GM21528 (cell line): ENCODE measurements around the gene CHMP1A.
"Not testable (repeated sequence)": the region's sequence is repeated elsewhere in the genome, so short reads cannot be mapped to it uniquely, and the experiment has no call there.

Source experiments
- ATAC-seq: cut with Tn5 transposase; IDR thresholded peaks from one replicate; pipeline ENCODE4 v1.9.1; 2021; ENCODE audit warnings: mild to moderate bottlenecking, moderate library complexity; ENCODE audit not compliant: unreplicated experiment, low FRiP score

CHMP1A gene

DNA sequence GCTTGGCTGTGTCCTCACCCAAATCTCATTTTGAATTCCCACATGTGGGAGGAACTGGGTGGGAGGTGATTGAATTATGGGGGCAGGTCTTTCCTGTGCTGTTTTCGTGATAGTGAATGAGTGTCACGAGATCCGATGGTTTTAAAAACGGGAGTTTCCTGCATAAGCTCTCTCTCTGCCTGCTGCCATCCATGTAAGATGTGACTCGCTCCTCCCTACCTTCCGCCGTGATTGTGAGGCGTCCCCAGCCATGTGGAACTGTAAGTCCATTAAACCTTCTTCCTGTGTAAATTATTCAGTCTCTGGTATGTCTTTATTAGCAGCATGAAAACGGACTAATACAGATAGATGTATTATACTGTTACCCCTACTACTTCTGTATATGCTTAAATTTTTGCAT, 3.7 kb upstream of the CHMP1A start:
- no peak for ATAC-seq

DNA sequence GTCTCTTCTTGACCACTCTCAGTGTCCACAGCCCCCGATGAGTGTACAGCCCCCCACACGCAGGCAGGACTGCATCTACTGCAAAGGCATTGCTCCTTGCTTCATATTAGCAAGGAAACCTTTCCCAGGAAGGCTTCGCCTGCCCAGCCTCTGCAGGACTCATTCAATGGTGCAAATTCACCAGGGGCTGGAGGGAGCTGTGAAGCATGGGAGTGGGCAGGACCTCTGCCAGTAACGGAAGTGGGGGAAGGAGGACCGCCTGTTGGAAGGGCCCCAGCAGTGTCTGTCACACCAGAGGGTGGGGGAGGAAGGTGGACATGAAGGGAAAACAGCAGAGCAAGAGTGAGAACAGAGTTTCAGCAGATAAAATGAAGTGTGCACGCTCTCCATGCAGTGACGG, 2.6 kb upstream of the CHMP1A start:
- no peak for ATAC-seq

DNA sequence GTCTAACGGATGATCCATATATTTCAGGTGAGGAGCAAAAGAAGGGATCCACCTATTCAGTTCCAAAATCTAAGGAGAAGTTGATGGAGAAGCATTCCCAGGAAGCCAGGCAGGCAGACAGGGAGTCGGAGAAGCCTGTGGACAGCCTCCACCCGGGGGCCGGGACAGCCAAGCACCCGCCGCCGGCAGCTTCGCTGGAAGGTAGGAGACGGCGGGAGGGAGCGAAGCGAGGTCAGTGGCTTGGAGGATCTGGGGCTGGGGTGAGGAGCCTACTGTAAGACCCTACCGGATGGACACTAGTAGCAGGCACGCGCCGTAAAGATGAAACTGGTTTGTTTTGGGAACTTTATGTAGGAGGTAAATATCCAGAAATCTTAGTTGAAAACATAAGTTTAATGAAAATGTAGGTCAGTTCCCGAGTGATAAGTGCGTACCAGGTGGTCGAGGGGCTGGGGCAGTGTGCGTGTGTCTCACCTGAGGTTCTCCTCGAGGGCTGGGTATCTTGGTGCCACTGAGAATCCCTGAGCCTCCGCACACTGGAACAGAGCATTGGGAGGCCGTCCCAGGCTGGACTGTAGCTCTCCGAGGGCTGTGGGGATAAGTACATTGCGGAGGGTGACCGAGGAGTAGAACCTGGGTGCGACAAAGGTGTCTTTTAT, 842 bp upstream of the CHMP1A start:
- no peak for ATAC-seq

DNA sequence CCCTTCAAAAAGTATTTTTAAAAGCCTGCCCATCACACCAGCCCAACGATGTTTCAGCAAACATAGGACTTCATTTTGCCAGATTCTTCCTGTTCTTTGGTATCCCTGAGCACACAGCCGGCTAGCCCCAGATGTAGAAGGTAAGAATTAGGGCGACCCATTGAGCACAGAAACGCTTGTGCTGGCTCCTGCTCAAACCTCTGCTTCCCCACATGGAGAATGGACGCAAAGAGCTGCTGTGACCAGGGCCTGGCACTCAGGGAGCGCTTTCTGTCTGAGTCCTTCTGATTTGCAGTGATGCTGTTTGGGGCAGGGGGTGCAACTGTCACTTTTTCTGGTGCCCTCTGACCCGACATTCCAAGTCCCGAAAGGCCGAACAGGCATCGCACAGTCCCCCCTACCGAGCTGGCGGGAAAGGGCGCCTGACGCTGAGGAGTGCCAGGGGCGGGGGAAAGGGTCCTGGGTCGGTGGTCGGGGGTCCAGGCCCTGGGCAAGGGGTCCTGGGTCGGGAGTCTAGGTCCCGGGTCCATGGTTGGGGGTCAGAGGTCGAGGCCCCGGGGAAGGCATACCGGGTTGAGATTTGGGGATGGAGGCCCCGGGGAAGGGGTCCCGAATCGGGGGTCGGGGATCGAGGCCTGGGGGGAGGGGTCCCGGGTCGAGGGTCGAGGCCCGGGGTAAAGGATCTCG, 930 bp downstream of the CHMP1A start:
- ATAC-seq: no peak

DNA sequence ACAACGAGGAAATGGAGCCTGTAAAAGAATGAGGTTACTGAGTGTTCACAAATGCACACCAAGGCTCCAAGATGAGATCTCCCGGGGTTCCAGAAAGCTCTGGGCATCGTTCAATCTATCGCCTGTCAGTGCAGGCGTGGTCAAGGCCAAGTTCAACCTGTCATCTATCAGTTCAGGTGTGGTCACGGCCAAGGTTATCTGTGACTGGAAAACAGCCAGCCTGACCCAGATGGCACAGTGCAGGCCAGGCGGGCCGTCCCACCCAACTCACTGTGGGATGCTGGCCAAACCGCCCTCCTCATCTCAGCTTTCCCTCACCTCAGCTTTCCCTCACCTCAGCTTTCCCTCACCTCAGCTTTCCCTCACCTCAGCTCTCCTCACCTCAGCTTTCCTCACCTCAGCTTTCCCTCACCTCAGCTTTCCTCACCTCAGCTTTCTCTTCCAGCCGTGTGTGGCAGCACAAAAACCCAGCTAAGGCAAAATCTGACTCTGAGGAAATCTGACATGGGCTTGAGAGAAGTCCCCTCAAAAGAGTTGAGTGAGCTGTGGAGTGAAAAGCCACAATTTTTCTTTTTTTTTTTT, 2.4 kb downstream of the CHMP1A start:
- no peak for ATAC-seq

DNA sequence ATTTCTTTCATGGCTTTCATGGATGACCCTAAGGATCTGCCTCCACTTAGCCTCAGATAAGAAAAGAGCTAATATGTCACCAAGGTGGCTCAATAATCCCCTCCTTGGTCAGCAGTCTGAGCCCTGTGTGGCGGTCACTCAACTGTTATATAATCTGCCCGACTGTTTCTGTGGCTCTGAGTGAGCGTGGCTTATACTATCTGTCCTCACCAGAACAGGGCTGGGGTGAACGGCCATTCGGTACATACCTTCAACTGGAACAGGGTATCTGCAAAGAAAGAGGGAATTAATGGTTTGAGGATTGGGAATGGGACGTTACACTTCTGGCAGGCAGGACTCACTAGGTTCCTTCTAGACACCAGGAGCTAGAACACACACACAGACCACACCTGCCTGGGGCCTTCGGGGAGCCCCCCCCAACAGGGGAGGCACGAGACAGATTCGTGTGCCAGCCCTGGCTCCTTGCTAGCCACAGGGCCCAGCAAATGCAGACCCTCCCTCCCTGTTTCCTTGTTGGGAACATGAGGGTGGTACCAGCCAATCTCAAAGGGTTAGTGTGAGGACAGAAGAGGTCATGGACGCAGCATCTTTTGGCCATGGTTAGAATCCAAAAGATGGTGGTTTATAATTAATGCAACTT, 3.7 kb downstream of the CHMP1A start:
- ATAC-seq: no peak

DNA sequence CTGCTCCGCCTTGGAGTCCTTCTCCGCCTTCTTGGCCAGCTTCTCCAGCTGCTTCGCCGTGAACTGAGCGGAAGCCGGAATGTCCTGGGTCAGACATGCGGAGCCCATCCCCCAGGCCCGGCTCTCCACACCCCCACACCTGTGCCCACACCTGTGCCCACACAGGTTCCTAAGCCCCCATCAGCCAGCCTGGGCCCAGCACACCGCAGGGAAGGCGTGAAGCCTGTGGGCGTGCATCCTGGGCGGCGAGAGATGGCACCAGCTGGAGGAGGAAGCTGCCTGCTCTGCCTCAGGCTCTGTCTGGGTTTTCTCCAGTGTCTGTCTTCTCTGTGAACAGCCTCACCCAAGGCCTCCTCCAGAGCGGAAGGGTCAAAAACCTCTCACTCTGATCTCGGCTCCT, 5.9 kb downstream of the CHMP1A start:
- no peak for ATAC-seq

DNA sequence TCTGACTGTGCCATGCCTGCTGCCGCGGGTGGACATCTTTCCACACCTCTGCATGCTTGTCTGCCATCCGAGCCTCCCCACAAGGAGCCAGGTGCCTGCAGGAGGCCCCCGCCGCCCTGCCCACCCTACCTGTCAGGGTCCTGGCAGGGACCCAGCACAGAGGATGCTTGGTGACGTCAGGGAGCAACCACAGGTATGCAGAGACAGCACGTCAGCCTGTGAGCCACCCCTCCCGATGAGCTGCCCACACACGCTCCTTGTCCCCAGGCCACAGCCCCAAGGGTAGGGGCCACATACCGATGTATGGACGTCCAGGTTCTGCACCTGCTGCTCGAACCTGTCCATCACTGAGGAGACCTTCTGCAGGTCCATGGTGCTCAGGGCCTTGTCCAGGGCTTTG, 10.6 kb downstream of the CHMP1A start:
- ATAC-seq: no peak

DNA sequence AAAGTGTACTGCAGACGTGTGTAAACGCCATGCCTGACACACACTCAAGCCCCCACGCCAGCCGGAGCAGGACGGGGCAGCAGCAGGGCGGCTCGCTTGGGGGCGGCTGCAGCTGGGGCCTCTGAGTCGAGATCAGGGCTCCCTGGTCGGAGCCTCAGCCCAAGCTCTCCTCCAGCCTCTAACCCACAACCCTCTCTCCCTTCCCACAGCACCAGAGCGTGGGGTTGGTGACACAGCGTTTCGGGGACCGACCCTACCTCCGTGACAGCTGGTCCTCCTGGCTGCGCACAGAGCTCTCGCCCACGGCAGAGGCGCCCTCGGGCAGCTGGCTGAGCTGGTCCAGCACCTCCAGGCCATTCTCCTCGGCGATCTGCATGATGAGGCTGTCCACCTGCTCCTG, 11.2 kb downstream of the CHMP1A start:
- ATAC-seq: no peak

DNA sequence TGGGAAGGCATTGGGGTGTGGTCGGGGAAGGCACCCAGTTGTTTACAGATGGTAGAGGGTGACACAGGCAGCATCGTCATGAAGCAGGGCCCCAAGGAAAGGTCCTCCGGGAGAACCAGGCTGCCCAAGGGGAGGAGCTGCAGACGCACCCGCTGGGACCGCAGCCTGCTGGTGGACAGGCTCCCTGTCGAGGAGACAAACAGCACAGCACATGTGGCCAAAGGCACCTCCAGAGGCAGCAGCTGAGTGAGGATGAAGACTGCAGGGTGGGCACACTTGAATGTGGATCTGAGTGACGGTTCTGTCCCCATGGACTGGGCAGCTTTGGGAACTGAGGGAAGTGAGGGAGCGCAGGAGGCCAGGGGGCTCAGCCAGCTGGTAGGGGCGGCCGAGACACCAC, 12.4 kb downstream of the CHMP1A start:
- ATAC-seq: no peak

DNA sequence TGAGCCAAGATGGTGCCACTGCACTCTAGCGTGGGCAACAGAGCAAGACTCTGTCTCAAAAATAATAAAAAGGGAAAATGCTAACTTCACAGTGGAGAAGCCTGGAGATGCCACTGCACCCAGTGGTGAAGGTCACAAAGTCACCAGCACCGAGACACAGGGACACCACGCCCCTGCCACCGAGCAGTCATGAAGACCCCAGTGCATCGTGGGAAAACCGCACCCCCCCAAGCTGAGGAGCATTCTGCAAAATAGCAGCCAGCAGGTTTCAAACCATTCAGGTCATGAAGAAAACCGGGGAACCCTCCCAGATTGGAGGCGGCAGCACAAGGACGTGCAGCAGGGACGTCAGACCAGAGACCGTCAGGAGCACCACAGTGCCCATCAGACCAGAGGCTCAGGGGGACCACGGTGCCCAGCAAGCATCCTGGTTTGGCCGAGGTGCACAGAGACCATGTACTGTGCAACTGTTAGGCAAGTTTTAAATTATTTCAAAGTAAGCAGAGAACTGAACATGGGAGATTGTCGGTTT, 13.7 kb downstream of the CHMP1A start:
- no peak for ATAC-seq

DNA sequence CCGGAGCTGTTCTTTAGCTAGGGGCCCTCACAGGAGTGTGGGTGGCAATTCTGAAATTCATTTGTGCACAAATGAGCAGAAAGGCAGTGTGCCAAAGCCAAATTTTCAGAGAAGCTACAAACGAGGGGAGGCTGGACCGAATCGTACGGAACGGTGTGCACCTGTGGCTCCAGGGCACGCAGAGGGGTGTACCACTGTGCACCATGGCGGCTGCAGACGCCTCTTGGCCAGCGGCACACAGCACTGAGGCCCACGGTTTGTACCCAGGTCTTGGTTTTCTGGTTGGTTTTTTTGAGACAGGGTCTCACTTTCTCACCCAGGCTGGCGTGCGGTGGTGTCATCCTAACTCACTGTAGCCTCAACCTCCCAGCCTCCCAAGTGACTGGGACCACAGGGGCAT, 14.9 kb downstream of the CHMP1A start:
- ATAC-seq: no peak

DNA sequence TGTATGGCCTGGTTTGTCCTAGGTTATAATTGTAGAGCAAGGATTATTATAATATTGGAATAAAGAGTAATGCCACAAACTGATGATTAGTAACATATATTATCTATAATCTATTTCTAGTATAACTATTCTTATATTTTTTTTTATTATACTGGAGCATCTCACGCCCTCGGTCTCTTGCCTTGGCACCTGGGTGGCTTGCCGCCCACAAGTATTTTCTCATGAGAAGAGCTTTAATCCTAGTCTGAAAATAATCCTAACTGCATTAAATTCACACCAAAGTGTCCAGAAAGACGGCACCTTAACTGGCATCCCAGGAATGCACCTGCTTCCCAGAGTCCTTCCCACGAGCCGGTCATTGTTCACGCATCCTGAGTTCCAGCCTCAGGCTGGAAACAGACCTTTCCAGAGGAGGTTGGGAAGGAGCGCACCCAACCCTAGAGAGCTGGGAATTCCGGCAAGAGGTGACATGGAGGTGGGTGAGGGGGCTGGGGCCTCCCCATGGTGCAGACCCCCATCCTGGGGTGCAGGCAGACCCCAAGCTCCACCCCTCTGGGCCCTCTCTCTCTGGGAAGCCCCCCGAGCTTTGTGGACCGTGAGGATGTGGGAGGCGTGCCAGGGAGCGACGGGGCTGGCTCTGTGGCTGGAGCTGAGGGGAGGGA, 15.9 kb downstream of the CHMP1A start:
- ATAC-seq: no peak

DNA sequence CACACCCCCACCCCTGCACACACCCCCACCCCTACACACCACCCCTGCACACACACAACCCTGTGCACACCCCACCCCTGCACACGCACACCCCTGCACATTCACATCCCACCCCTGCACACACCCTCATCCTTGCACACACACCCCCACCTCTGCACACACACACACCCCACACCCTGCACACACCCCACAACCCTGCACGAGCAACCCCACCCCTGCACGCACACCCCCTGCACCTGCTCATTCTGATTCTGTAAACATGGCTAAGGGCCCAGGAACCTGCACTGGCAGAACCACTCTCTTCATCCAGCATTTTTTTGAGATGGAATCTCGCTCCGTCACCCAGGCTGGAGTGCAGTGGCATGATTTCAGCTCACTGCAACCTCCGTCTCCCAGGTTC, 18.1 kb downstream of the CHMP1A start:
- ATAC-seq: no peak

DNA sequence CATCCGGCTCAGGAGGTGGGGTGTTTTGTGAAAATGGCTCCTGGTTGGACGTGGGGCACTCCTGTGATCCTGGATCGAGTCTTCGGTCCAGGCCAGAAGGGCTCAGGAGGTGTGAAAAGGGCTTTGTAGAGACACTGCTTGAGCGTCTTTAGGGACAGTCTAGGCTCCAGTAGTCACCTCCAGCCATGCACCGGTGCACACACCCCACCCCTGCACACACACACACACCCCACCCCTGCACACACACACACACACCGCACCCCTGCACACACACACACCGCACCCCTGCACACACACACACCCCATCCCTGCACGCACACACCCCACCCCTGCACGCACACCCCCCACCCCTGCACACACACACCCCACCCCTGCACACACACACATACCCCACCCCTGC, 19.1 kb downstream of the CHMP1A start:
- ATAC-seq: no peak

DNA sequence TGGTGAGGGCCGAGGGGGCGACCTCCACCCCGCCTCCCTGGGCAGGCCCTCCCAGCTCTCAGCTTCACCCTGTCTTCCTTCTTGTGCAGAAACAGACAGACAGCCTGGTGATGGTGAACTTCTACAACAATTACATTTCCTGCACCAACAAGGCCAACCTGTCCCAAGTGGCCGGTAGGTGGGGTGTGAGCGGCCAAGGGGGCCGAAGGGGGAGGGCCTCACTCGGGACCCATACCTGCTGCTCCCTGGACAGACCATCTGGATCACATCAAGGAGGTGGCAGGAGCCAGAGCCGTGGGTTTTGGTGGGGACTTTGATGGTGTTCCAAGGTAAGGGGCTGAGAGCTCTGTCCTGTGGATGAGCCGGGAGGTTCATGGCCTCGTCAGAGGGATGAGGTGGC, 20.1 kb downstream of the CHMP1A start:
- ATAC-seq: no peak

DNA sequence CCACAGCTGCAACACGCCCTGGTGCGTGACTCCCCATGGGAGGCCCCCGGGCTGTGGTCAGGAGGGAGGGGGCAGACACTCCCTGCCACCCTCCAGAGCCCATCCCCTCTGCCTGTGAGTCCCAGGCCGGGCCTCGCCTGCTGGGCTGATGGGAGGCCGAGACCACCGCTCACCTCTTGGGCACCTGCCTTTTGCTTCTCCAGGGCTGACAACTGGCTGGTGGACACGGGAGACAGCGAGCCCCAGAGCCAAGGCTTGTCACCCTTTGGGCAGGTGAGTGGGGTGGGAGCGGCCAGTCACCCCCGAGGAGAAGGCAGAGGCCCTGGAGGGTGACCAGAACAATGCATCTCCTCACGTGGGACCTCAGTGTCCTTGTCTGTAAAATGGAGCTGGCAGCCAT, 20.8 kb downstream of the CHMP1A start:
- ATAC-seq: no peak

DNA sequence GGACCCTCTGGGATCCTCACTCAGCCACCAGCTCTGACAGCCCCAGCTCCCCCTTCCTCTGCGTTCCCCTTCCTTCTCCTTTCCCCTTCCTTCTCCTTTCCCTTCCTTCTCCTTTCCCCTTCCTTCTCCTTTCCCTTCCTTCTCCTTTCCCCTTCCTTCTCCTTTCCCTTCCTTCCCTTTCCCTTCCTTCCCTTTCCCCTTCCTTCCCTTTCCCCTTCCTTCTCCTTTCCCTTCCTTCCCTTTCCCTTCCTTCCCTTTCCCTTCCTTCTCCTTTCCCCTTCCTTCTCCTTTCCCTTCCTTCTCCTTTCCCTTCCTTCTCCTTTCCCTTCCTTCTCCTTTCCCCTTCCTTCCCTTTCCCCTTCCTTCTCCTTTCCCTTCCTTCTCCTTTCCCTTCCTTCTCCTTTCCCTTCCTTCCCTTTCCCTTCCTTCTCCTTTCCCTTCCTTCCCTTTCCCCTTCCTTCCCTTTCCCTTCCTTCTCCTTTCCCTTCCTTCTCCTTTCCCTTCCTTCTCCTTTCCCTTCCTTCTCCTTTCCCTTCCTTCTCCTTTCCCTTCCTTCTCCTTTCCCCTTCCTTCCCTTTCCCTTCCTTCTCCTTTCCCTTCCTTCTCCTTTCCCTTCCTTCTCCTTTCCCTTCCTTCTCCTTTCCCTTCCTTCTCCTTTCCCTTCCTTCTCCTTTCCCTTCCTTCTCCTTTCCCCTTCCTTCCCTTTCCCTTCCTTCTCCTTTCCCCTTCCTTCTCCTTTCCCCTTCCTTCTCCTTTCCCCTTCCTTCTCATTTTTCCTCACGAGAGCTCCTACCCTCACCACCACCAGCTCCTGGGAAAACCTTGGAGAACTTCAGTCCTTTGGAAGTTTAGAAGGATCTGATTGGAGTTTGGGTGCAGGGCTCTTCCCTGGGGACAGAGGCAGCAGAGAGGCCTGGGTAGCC, 22.8 kb downstream of the CHMP1A start:
- ATAC-seq: not testable (repeated sequence)

DNA sequence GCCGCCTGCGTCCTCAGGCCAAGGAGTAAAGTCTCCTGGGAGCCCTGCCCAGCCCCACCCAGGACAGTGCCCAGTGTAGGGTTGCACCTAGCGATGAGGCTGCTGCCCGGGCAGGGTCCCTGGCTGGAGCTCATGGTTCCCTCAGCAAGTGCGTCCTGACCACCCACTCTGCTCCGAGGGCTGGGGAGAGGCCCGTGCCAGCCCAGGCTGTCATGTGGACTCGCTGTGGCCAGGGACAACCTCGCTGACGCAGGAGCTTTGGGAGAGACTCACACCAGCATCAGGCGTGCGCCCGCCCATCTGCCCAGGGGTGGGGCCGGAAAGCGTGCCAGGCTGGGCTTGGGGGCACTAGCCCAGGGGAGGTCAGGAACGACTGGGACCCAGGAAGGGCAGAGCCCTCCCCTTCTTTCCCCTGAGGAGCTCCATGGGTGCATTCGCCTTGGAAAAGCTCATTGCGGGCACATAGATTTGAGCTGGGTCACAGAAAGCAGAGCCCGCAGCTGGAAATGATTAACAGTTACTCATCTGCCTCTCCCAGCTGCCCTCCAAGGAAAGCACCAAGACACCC, 24.4 kb downstream of the CHMP1A start:
- ATAC-seq: no peak
